Hippocampal formation (tissue), 2 donors: ENCODE results near the gene ANKRD22.

Experiments used
- DNase-seq, 2 donors: peaks; one replicate each; lab custom pipeline; 2025; lab: John Stamatoyannopoulos, UW

The ANKRD22 gene

GRCh38 chr10:88800152-88801125 lies 51.2 kb downstream of the ANKRD22 start:
- no peak for DNase-seq

- no peak for DNase-seq
These were observed 56.9 kb downstream of the ANKRD22 start for GRCh38 chr10:88794731-88795130.

- no peak for DNase-seq
These were observed 57.8 kb downstream of the ANKRD22 start for GRCh38 chr10:88793712-88794299.

GRCh38 chr10:88792661-88793060 lies 59.0 kb downstream of the ANKRD22 start:
- peak in 1 of 2 donors; percentile 17 for DNase-seq

- no peak for DNase-seq
These were observed 59.7 kb downstream of the ANKRD22 start for GRCh38 chr10:88791924-88792323.

GRCh38 chr10:88788924-88789323 lies 62.7 kb downstream of the ANKRD22 start:
- no peak for DNase-seq

- no peak for DNase-seq
These were observed 64.2 kb downstream of the ANKRD22 start for GRCh38 chr10:88787463-88787862.

GRCh38 chr10:88786032-88786770 lies 65.4 kb downstream of the ANKRD22 start:
- no peak for DNase-seq

- DNase-seq: no peak
These were observed 67.9 kb downstream of the ANKRD22 start for GRCh38 chr10:88783724-88784123.

GRCh38 chr10:88782222-88782621 lies 69.4 kb downstream of the ANKRD22 start:
- DNase-seq: no peak

- DNase-seq: no peak
These were observed 70.4 kb downstream of the ANKRD22 start for GRCh38 chr10:88781206-88781605.
